K562 (cell line): ENCODE results near the gene MDK. TPM values are rescaled to one million over a fixed set of nuclear protein-coding genes. Genes with fewer than 3 reads are reported as not detected.
"Not testable (repeated sequence)": the region's sequence is repeated elsewhere in the genome, so short reads cannot be mapped to it uniquely, and the experiment has no call there.

Source experiments
- ATAC-seq: fragments of 200-7000 bp; cut with Tn5 transposase; 3 replicates; pipeline ENCODE4 v1.9.1; 2020; ENCODE audit warnings: moderate library complexity
- BruUV-seq: library from RNA; stranded (reverse); fragments of 400-500 nt; replicated peaks from 2 replicates; lab custom pipeline; 2021; lab: Mats Ljungman, UMichigan
- CTCF ChIA-PET: fragments of 300-600 bp; formaldehyde crosslinking; extraction: SDS; loops from one replicate; lab custom pipeline; 2021; ENCODE audit warnings: low intra/inter-chr PET ratio; lab: Yijun Ruan, JAX
- POLR2A ChIA-PET: fragments of 300-600, 350-650 bp; sonication (Branson Sonifier 250); formaldehyde crosslinking; extraction: SDS; loops from one replicate; lab custom pipeline; 2021; ENCODE audit warnings: antibody characterized with exemption, inconsistent platforms; lab: Yijun Ruan, JAX
- DNase-seq, 4 experiments: peaks; one replicate each; pipeline versions ENCODE4 v3.0.0 to v3.0.0-alpha.2; 2011 to 2018; ENCODE audit warnings: low spot score in 3 of 4, mixed read lengths in 3 of 4; ENCODE audit errors: extremely low read depth in 1 of 4
- FAIRE-seq: peaks from 2 replicates; lab custom pipeline; 2011; peaks lifted over from hg19 to GRCh38; lab: Jason Lieb, UNC
- H2AFZ ChIP-seq: 2 replicates; pipeline ENCODE4 v1.6.0; 2011; ENCODE audit warnings: low read depth, low read length, control low read depth, inconsistent platforms
- H3K27ac ChIP-seq: fragments of 200-600 bp; 3 replicates; pipeline ENCODE4 v1.8.0; 2011; ENCODE audit warnings: low read depth, mild to moderate bottlenecking, control low read depth, inconsistent platforms, low read length, moderate library complexity, mixed read lengths; ENCODE audit errors: extremely low read depth
- H3K27me3 ChIP-seq, 2 experiments: fragments of 300-600 bp in 1 of 2; 2 replicates in 1 of 2; 3 replicates in 1 of 2; pipeline versions ENCODE4 v1.6.0 to v1.8.0; 2011; ENCODE audit warnings: inconsistent platforms in 2 of 2, low read length in 2 of 2, mild to moderate bottlenecking in 1 of 2, mixed read lengths in 1 of 2, moderate library complexity in 1 of 2; ENCODE audit not compliant: control insufficient read depth in 2 of 2, insufficient read depth in 2 of 2
- H3K36me3 ChIP-seq: fragments of 300-600 bp; 3 replicates; pipeline ENCODE4 v1.8.0; 2011; ENCODE audit warnings: mild to moderate bottlenecking, low read length, inconsistent platforms; ENCODE audit not compliant: control insufficient read depth, insufficient read depth
- H3K4me1 ChIP-seq, 2 experiments: fragments of 200-600 bp in 1 of 2; replicated peaks in 1 of 2; 2 replicates in 1 of 2; 3 replicates in 1 of 2; pipeline versions ENCODE4 v1.5.1 to v1.8.0; 2011; ENCODE audit warnings: inconsistent platforms in 2 of 2, low read length in 2 of 2, mild to moderate bottlenecking in 1 of 2, mixed read lengths in 1 of 2, moderate library complexity in 1 of 2; ENCODE audit not compliant: control insufficient read depth in 2 of 2, insufficient read depth in 2 of 2
- H3K4me2 ChIP-seq: 2 replicates; pipeline ENCODE4 v1.6.1; 2011; ENCODE audit warnings: low read length, control low read depth, inconsistent platforms, mixed read lengths; ENCODE audit not compliant: insufficient read depth
- H3K4me3 ChIP-seq: fragments of 200-600 bp; sonication (generic), shearing (Covaris generic); 2 replicates; pipeline ENCODE4 v1.5.1; 2016; ENCODE audit warnings: control low read depth, inconsistent platforms
- H3K79me2 ChIP-seq: fragments of 200-600 bp; 3 replicates; pipeline ENCODE4 v1.8.0; 2011; ENCODE audit warnings: low read length, inconsistent platforms; ENCODE audit not compliant: control insufficient read depth, insufficient read depth
- H3K9ac ChIP-seq, 2 experiments: 2 replicates each; pipeline versions ENCODE4 v1.6.0 to v1.6.1; 2011; ENCODE audit warnings: low read depth in 2 of 2, low read length in 2 of 2, control low read depth in 1 of 2, inconsistent platforms in 1 of 2, mild to moderate bottlenecking in 1 of 2, mixed read lengths in 1 of 2; ENCODE audit not compliant: insufficient read depth in 1 of 2
- H3K9me1 ChIP-seq: one replicate; pipeline ENCODE4 v1.6.0; 2011; ENCODE audit warnings: inconsistent platforms, mild to moderate bottlenecking, low read length, moderate library complexity; ENCODE audit not compliant: control insufficient read depth, insufficient read depth
- H3K9me3 ChIP-seq: replicated peaks from 2 replicates; pipeline ENCODE4 v1.5.1; 2011; ENCODE audit warnings: low read depth, low read length, inconsistent platforms; ENCODE audit not compliant: control insufficient read depth, insufficient read depth
- H4K20me1 ChIP-seq: replicated peaks from 2 replicates; pipeline ENCODE4 v1.6.1; 2011; ENCODE audit warnings: low read length, inconsistent platforms, mixed read lengths; ENCODE audit not compliant: control insufficient read depth, insufficient read depth
- FOXJ3 ChIP-seq: sonication (generic); formaldehyde crosslinking; IDR thresholded peaks from 2 replicates; pipeline ENCODE4 v1.4.0; 2020; ENCODE audit warnings: mild to moderate bottlenecking, missing genetic modification reagents
- POLR2G ChIP-seq: fragments of 200-400 bp; formaldehyde crosslinking; IDR thresholded peaks from 2 replicates; pipeline ENCODE4 v1.6.1; 2017; ENCODE audit warnings: low read depth, mild to moderate bottlenecking, antibody characterized with exemption, low read length, moderate library complexity
- WGBS: fragments of 100-300 bp; shearing (Covaris generic); methylation state at CpG from one replicate; pipeline ENCODE4 v1.1.6; 2016; ENCODE audit warnings: low coverage, mixed read lengths; ENCODE audit not compliant: insufficient coverage; ENCODE audit errors: missing lambda C conversion rate; 5-methylcytosine and 5-hydroxymethylcytosine counted together
- in situ Hi-C: fragments of 300-500 bp; cut with MboI; formaldehyde crosslinking; loops from 4 replicates; pipeline ENCODE4 v1.15.0; 2018; ENCODE audit warnings: inconsistent platforms, mixed read lengths
- intact Hi-C: fragments of 100-400 bp; cut with micrococcal nuclease; formaldehyde crosslinking; loops from 2 replicates; pipeline ENCODE4 v1.14.2; 2022
- polyA plus RNA-seq, 8 experiments: library from polyadenylated mRNA; depleted of rRNA in 4 of 8; stranded (reverse) in 5 of 8; unstranded in 3 of 8; fragments of >200 nt; fragmentation: Nextera tagmentation in 2 of 8; fragmentation: Illumina TruSeq in 1 of 8; extraction: Ambion mirVana in 2 of 8; extraction: Trizol in 1 of 8; gene quantifications; 2 replicates each; pipeline versions ENCODE4 v1.2.1 to v1.2.3, GENCODE V29; 2011 to 2014; ENCODE audit warnings: inconsistent platforms in 1 of 8, missing spikeins in 1 of 8
- total RNA-seq, 7 experiments: library from RNA; depleted of rRNA in 6 of 7; stranded (reverse); fragments of >200 nt in 6 of 7; fragmentation: Illumina TruSeq in 2 of 7; extraction: Trizol in 2 of 7; gene quantifications; 2 replicates each; pipeline versions ENCODE4 v1.2.1 to v1.2.3, GENCODE V29; 2011 to 2021; ENCODE audit warnings: low replicate concordance in 1 of 7
- TF ChIP-seq, protein P1 (sequence below): fragments of 250-450 bp; sonication (Bioruptor Pico); IDR thresholded peaks from 2 replicates; pipeline ENCODE4 v1.5.0; 2020; ENCODE audit warnings: mild to moderate bottlenecking, borderline replicate concordance

The MDK gene
- total and polyA plus RNA-seq, 9 of the 15 experiments (the other 6 are each of a cell fraction or from before 2014, with no cell fraction given): 20.7 to 700 (median 350) TPM

DNA sequence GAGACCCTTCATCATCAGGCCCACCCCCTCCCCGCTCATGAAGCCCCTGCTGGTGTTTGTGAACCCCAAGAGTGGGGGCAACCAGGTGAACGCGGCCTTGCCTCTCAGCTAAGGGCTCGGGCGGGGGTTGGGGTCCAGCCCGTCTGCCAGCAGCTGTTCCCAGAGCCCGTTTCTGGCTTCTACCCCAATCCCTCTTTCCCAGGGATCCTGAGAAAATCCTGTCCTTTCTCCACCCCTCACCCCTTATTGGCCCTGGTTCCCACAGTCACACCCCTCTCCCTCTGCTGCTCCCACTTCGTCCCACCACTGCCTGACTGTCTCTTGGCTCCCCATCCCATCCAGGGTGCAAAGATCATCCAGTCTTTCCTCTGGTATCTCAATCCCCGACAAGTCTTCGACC lies 9.4 kb upstream of the MDK start (continued):
- TF ChIP-seq, protein P1, sequence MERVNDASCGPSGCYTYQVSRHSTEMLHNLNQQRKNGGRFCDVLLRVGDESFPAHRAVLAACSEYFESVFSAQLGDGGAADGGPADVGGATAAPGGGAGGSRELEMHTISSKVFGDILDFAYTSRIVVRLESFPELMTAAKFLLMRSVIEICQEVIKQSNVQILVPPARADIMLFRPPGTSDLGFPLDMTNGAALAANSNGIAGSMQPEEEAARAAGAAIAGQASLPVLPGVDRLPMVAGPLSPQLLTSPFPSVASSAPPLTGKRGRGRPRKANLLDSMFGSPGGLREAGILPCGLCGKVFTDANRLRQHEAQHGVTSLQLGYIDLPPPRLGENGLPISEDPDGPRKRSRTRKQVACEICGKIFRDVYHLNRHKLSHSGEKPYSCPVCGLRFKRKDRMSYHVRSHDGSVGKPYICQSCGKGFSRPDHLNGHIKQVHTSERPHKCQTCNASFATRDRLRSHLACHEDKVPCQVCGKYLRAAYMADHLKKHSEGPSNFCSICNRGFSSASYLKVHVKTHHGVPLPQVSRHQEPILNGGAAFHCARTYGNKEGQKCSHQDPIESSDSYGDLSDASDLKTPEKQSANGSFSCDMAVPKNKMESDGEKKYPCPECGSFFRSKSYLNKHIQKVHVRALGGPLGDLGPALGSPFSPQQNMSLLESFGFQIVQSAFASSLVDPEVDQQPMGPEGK (CRISPR knock-in tag): no peak
- TF ChIP-seq FOXJ3 (CRISPR knock-in tag): no peak
- TF ChIP-seq, all 486 proteins: peak for 0

DNA sequence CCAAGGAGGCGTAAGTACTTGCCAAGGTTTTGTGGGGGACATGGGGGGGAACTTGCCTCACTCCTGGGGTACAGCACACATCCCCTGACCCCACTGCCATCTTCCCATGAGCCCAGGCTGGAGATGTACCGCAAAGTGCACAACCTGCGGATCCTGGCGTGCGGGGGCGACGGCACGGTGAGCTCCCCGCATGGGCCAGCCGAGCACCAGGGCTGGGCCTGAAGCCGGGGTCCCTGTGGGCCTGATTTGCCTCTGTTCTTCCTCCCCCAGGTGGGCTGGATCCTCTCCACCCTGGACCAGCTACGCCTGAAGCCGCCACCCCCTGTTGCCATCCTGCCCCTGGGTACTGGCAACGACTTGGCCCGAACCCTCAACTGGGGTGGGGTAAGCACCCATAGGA lies 9.0 kb upstream of the MDK start:
- peaks cover 88% of the 10 kb centered on the region; the same call in 2 of the 3 replicates for H3K36me3 ChIP-seq
- in situ Hi-C loops: not testable (repeated sequence)

More for the DNA sequence above, 9.0 kb upstream of the MDK start:
- CTCF ChIA-PET, H3K4me2 ChIP-seq, H3K9me3 ChIP-seq, BruUV-seq, H4K20me1 ChIP-seq, H3K79me2 ChIP-seq, H3K4me3 ChIP-seq, H2AFZ ChIP-seq, H3K27me3 ChIP-seq, ATAC-seq, H3K27ac ChIP-seq, intact Hi-C loops, DNase-seq: not testable (repeated sequence)
- WGBS: 97% methylated on average over 5 of the region's 15 CpGs
- H3K9ac ChIP-seq: 0 out of 4 replicates have a peak overlapping the region, but pooled peaks of 1 of the 2 experiments have one; percentile 22
- 0 out of 2 replicates have a peak, but pooled peaks have one; percentile 13 for TF ChIP-seq POLR2G
- TF ChIP-seq, all 486 proteins: peak for 1; not testable (repeated sequence) for 485
- H3K4me1 ChIP-seq: peaks cover 0 to 24% of the 10 kb centered on the region in 2 experiments; a peak in 2 of 5 replicates
- POLR2A ChIA-PET: interaction anchor here (1.2 kb wide), 1 partner anchor 11 kb away, joined by 3 read pairs; no protein-coding TSS in a partner anchor
- not testable (repeated sequence) for H3K9me1 ChIP-seq, FAIRE-seq
